SK-N-SH treated with all-trans-retinoic acid at 6 μM for 48 hours (cell line): ENCODE data around the gene PHF11.

ENCODE experiments used
- ATAC-seq: fragments of 200-7000 bp; cut with Tn5 transposase; 3 replicates; pipeline ENCODE4 v1.9.1; 2020; ENCODE audit warnings: mild to moderate bottlenecking, moderate library complexity
- ARNTL ChIP-seq: fragments of 450-650 bp; formaldehyde crosslinking; IDR thresholded peaks from 2 replicates; pipeline ENCODE4 v1.5.0; 2020; ENCODE audit warnings: low read depth, mild to moderate bottlenecking, moderate library complexity, borderline replicate concordance
- BACH2 ChIP-seq: fragments of 250-450 bp; sonication (Bioruptor Pico); IDR thresholded peaks from 2 replicates; pipeline ENCODE4 v1.9.0; 2021; ENCODE audit warnings: mild to moderate bottlenecking, borderline replicate concordance
- CSDC2 ChIP-seq: fragments of 250-450 bp; sonication (Bioruptor Pico); IDR thresholded peaks from 2 replicates; pipeline ENCODE4 v1.5.0; 2020; ENCODE audit warnings: mild to moderate bottlenecking, moderate library complexity
- CSRNP3 ChIP-seq: fragments of 250-450 bp; sonication (Bioruptor Pico); IDR thresholded peaks from 2 replicates; pipeline ENCODE4 v1.5.1; 2021; ENCODE audit warnings: mild to moderate bottlenecking, moderate library complexity
- ESRRG ChIP-seq: fragments of 250-450 bp; sonication (Bioruptor Pico); IDR thresholded peaks from 2 replicates; pipeline ENCODE4 v1.6.1; 2021; ENCODE audit warnings: mild to moderate bottlenecking
- GLIS3 ChIP-seq: fragments of 250-450 bp; sonication (Bioruptor Pico); IDR thresholded peaks from 2 replicates; pipeline ENCODE4 v1.5.0; 2020; ENCODE audit warnings: mild to moderate bottlenecking, moderate library complexity
- ISL1 ChIP-seq: fragments of 250-450 bp; sonication (Bioruptor Pico); IDR thresholded peaks from 2 replicates; pipeline ENCODE4 v2.1.2; 2022; ENCODE audit warnings: mild to moderate bottlenecking, moderate library complexity
- OSR1 ChIP-seq: fragments of 250-450 bp; sonication (Bioruptor Pico); IDR thresholded peaks from 2 replicates; pipeline ENCODE4 v1.8.0; 2022; ENCODE audit warnings: moderate library complexity, mild to moderate bottlenecking, inconsistent platforms
- PATZ1 ChIP-seq: fragments of 250-450 bp; sonication (Bioruptor Pico); IDR thresholded peaks from 2 replicates; pipeline ENCODE4 v1.8.0; 2020; ENCODE audit warnings: mild to moderate bottlenecking, moderate library complexity, borderline replicate concordance
- PPARA ChIP-seq: fragments of 250-450 bp; sonication (Bioruptor Pico); IDR thresholded peaks from 2 replicates; pipeline ENCODE4 v1.5.0; 2020; ENCODE audit warnings: mild to moderate bottlenecking, borderline replicate concordance
- RARB ChIP-seq: fragments of 250-450 bp; sonication (Bioruptor Pico); IDR thresholded peaks from 2 replicates; pipeline ENCODE4 v1.8.0; 2021; ENCODE audit warnings: mild to moderate bottlenecking, moderate library complexity
- SNAI2 ChIP-seq: fragments of 250-450 bp; sonication (Bioruptor Pico); IDR thresholded peaks from 2 replicates; pipeline ENCODE4 v1.5.0; 2020; ENCODE audit warnings: mild to moderate bottlenecking, moderate library complexity
- TCF4 ChIP-seq: fragments of 250-450 bp; sonication (Bioruptor Pico); IDR thresholded peaks from 2 replicates; pipeline ENCODE4 v1.8.0; 2021; ENCODE audit warnings: mild to moderate bottlenecking, moderate library complexity, borderline replicate concordance
- TSHZ2 ChIP-seq: fragments of 250-450 bp; sonication (Bioruptor Pico); IDR thresholded peaks from 2 replicates; pipeline ENCODE4 v1.5.0; 2020; ENCODE audit warnings: mild to moderate bottlenecking, moderate library complexity
- ZC3H10 ChIP-seq: fragments of 250-450 bp; sonication (Bioruptor Pico); IDR thresholded peaks from 2 replicates; pipeline ENCODE4 v1.5.1; 2021; ENCODE audit warnings: mild to moderate bottlenecking, moderate library complexity
- ZFP30 ChIP-seq: fragments of 450-650 bp; formaldehyde crosslinking; IDR thresholded peaks from 2 replicates; pipeline ENCODE4 v1.5.0; 2022; ENCODE audit warnings: mild to moderate bottlenecking, moderate library complexity
- ZNF565 ChIP-seq: fragments of 450-650 bp; formaldehyde crosslinking; conservative IDR thresholded peaks from 2 replicates; pipeline ENCODE4 v1.5.0; 2020; ENCODE audit warnings: low read depth, mild to moderate bottlenecking, moderate library complexity
- ZNF70 ChIP-seq: fragments of 450-650 bp; formaldehyde crosslinking; IDR thresholded peaks from 2 replicates; pipeline ENCODE4 v1.5.0; 2020; ENCODE audit warnings: mild to moderate bottlenecking, moderate library complexity
- ZNF8 ChIP-seq: fragments of 450-650 bp; formaldehyde crosslinking; IDR thresholded peaks from 2 replicates; pipeline ENCODE4 v1.5.0; 2020; ENCODE audit warnings: mild to moderate bottlenecking, moderate library complexity

PHF11 gene

GRCh38 chr13:49456156-49456555, 39.6 kb upstream of the PHF11 start:
- ATAC-seq: no peak
- TF ChIP-seq CSRNP3 (CRISPR knock-in tag) (no peak), ZNF565 (CRISPR knock-in tag) (no peak), RARB (CRISPR knock-in tag) (no peak), ZNF8 (CRISPR knock-in tag) (no peak), ARNTL (CRISPR knock-in tag) (no peak), ESRRG (no peak), PPARA (CRISPR knock-in tag) (no peak), TCF4 (CRISPR knock-in tag) (no peak)

- no peak for ATAC-seq
- TF ChIP-seq ZNF8 (CRISPR knock-in tag) (no peak), ESRRG (no peak), TCF4 (CRISPR knock-in tag) (no peak), TSHZ2 (no peak), GLIS3 (no peak), OSR1 (CRISPR knock-in tag) (no peak), PPARA (CRISPR knock-in tag) (no peak), ARNTL (CRISPR knock-in tag) (no peak), SNAI2 (CRISPR knock-in tag) (no peak), CSDC2 (CRISPR knock-in tag) (no peak), ZNF70 (no peak)
Measured at GRCh38 chr13:49457221-49457620, 38.5 kb upstream of the PHF11 start.

GRCh38 chr13:49459580-49459979, 36.2 kb upstream of the PHF11 start:
- ATAC-seq: no peak
- TF ChIP-seq ZNF565 (CRISPR knock-in tag) (no peak), TCF4 (CRISPR knock-in tag) (no peak), ARNTL (CRISPR knock-in tag) (no peak), RARB (CRISPR knock-in tag) (no peak)

GRCh38 chr13:49464085-49464484, 31.7 kb upstream of the PHF11 start:
- ATAC-seq: no peak
- TF ChIP-seq BACH2 (CRISPR knock-in tag) (no peak), ZC3H10 (no peak), PPARA (CRISPR knock-in tag) (no peak), SNAI2 (CRISPR knock-in tag) (no peak), ESRRG (no peak), CSDC2 (CRISPR knock-in tag) (no peak), ISL1 (no peak), ZNF70 (no peak), RARB (CRISPR knock-in tag) (no peak), GLIS3 (no peak), ZFP30 (CRISPR knock-in tag) (no peak)
- TF ChIP-seq, all 23 proteins: peak for 0

GRCh38 chr13:49464621-49465325, 31.0 kb upstream of the PHF11 start:
- no peak for ATAC-seq
- TF ChIP-seq PATZ1 (CRISPR knock-in tag) (no peak), CSRNP3 (CRISPR knock-in tag) (no peak), ZNF565 (CRISPR knock-in tag) (no peak)
